Dermis blood vessel endothelial cell (primary cell): ENCODE results near the gene AOC1. TPM values are rescaled to one million over a fixed set of nuclear protein-coding genes. Genes with fewer than 3 reads are reported as not detected.
"Not testable (repeated sequence)": the region's sequence is repeated elsewhere in the genome, so short reads cannot be mapped to it uniquely, and the experiment has no call there.

Source experiments
- DNase-seq: peaks from one replicate; pipeline ENCODE4 v3.0.0; 2010
- total RNA-seq: library from RNA; depleted of rRNA; stranded (reverse); fragments of >200 nt; gene quantifications from 2 replicates; pipeline ENCODE4 v1.2.3, GENCODE V29; 2014

AOC1 gene
- not detected in 2 replicates for total RNA-seq

GRCh38 chr7:150852371-150852905 lies at the start of gene AOC1:
Gene AOC1 (plus strand): TSS chr7:150852517. CDS start chr7:150856471, 3,954 bp downstream.
- no peak for DNase-seq

DNA sequence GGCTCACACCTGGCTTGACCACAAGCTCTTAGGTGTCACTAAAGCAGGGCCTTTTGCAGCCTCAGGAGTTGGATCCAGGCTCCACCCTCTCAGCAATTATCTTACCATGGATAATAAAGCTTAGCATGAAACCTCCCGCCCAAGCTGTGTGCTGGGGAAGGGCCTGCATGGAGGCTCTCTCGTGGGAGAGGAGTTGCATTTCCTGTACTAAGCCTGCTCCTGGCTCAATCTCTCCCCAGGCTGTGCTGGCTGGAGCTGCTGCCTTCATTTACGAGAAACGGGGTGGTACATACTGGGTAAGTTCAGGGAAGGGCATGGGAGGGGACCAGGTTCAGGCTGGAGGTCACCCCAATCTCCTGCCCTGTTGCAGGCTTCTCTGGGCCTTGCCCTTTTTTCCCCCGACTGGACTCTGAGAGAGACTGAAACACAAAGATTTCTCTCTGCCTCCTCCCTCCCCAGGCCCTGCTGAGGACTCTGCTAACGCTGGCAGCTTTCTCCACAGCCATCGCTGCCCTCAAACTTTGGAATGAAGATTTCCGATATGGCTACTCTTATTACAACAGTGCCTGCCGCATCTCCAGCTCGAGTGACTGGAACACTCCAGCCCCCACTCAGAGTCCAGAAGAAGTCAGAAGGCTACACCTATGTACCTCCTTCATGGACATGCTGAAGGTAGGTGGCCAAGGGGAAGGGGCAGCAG lies 49.0 kb upstream of the AOC1 start:
- DNase-seq, result no peak

GRCh38 chr7:150804802-150805201 lies 47.5 kb upstream of the AOC1 start:
- DNase-seq, result no peak

DNA sequence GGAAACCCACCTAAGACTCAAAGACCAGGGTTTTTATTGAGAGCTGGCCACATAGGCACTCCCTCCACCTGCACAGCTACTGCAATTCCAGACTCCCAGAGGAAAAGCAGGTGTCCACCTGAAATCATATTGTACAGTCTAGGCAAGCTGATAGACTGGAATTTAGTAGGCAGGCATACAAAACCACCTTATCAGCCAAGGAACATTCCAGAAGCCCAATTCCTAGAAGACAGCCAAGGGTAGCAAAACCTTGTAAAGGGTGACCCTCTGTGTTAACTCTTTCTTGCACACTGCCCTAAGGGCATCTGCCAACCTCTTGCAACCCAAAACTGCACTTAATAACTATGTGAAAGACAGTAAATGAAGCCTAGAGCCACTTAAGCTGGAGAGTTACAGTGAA lies 46.5 kb upstream of the AOC1 start:
- no peak for DNase-seq

GRCh38 chr7:150806454-150806853 lies 45.9 kb upstream of the AOC1 start:
- DNase-seq, result no peak

GRCh38 chr7:150806863-150807262 lies 45.5 kb upstream of the AOC1 start:
- DNase-seq, result no peak

DNA sequence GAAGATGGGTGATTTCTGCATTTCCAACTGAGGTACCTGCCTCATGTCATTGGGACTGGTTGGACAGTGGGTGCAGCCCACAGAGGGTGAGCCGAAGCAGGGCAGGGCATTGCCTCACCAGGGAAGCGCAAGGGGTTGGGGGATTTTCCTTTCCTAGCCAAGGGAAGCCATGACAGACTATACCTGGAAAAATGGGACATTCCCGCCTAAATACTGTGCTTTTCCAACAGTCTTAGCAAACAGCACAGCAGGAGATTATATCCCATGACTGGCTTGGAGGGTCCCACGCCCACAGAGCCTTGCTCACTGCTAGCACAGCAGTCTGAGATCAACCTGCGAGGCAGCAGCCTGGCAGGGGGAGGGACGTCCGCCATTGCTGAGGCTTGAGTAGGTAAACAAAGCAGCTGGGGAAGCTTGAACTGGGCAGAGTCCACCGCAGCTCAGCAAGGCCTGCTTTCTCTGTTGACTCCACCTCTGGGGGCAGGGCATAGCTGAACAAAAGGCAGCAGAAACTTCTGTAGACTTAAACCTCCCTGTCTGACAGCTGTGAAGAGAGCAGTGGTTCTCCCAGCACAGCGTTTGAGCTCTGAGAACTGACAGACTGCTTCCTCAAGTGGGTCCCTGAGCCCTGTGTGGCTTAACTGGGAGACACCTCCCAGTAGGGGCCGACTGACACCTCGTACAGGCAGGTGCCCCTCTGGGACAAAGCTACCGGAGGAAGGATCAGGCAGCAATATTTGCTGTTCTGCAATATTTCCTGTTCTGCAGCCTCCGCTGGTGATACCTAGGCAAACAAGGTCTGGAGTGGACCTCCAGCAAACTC lies 44.5 kb upstream of the AOC1 start:
- not testable (repeated sequence) for DNase-seq

GRCh38 chr7:150814328-150815001 lies 37.9 kb upstream of the AOC1 start:
- DNase-seq, result no peak

DNA sequence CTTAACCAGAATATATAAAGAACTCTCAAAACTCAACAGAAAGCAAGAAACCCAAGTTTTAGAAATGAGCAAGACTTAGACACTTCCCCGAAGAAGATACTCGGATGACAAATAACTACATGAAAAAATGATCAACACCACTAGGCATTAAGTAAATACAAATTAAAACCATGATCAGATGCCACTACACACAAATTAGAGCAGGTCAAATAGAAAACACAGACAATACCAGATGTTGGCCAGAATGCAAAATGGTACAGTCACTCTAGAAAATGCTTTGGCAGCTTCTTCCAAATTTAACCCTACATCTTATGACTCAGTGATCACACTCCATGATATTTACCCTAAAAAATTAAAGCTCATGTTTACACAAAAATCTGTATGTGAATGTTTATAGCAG lies 33.3 kb upstream of the AOC1 start:
- DNase-seq, result no peak

DNA sequence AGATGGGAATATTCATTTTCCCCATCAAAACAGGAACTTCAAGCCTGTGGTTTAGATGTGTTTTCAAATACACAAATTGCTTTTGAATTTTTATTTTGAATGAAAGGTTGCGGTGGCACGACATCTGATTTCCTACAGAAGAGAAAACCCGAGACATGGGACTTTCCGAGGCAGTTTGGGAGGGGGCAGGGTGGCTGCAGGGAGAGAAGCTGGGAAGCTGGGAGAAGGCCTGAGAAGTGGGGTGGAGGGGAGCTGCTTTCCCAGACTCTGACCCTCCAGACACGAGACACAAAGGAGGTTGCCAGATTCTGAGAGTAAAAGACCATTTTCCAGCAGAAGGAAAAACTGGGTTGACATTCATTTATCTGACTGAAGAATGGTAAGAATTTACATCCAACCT lies 32.2 kb upstream of the AOC1 start:
- no peak for DNase-seq

DNA sequence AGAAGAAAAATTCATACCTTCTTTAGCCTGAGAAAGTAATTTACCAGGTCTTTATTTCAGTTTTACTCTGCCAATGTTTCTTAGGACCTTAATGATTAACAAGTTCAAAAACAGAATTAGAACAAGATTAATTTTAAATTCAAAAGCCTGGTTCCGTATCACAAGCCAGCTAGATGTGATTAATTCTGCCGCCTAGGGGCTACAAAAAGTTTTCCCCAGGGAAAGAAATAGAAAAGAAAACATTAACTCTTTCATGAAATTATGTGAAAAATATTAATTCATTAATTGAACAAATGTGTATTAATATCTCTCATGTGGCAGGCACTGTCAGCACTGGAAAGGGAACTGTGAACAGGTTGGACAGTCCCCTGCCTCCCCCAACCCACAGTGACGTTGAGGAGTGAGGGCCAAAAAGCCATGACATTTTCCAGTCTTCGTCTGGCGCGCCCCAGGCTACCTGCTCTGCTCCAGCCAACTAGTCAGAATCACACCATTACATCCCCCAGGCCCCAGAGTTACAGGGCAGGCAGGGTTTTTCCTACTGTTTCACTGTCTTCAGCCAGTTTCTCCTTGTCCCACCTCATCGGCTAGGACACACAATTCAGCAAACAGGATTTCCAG lies 31.6 kb upstream of the AOC1 start:
- no peak for DNase-seq

- DNase-seq, result no peak
Observed at GRCh38 chr7:150823043-150823442, 29.3 kb upstream of the AOC1 start.

DNA sequence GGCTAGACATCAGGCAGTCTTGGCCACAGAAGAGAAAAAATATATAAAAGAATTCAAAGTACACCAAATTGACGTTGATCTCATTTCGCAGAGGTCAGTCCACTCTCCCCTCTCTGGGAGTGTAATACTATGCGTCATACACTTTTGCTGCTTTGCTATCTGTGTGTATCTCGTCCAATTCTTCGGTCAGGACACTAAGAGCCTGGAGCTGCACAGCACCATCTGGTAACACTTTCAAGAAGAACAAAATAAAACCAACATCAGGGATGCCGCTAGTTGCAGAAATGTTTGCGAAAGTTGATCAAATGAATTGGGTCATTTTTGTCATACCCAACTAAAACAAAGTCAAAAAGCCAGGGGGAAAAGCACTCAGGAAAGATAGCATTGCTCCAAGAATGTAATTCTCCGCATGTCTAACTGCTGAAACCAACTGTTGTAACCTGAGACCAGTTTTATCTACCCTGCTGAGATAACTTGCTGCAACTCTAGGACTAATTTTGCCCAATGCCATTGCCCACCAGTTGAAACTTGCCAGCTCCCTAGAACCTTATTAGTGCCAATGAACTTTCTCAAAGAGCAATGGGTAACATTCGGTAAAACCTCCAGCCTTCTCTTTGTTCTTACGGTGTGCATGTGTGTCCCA lies 28.7 kb upstream of the AOC1 start:
- no peak for DNase-seq

GRCh38 chr7:150824379-150825177 lies 27.7 kb upstream of the AOC1 start:
- DNase-seq, result no peak

DNA sequence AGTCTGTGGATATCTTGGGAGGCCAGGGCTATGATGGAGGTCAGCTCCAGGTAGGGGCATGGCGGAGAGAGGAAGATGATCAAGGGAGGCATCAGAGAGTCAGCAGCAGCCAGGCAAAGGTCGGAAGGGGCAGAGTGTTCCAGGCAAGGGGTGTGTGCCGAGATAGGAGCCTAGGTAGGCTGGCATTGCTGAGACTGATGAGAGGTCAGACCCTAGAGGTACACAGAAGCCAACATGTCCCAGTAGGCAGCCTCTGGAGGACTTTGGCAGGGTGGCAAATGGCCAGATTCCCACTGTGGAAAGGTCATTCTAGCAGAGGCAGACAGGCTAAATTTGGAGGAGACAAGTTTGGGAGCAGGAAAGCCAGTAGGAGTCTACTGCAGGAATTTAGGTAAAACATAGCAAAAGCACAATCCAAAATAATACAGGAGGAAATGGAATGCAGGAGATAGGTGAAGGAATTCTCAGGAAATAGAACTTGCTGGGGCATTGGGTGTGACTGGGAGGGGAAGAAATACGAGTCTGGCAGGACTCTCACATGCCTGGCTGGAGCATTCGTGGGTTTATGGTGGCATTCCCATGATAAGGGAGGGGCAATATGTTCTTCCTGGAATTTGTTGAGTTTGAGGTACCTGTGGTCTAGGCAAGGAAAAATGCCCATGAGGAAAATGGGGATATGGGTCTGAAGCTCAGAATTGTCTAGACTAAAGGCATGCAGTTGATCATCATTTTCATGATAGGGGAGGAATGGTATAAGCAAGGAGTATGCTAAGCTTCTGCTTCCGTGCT lies 26.1 kb upstream of the AOC1 start:
- DNase-seq, result no peak

- DNase-seq, result no peak
Observed at GRCh38 chr7:150828384-150828783, 23.9 kb upstream of the AOC1 start.

GRCh38 chr7:150829426-150829825 lies 22.9 kb upstream of the AOC1 start:
- DNase-seq, result no peak

DNA sequence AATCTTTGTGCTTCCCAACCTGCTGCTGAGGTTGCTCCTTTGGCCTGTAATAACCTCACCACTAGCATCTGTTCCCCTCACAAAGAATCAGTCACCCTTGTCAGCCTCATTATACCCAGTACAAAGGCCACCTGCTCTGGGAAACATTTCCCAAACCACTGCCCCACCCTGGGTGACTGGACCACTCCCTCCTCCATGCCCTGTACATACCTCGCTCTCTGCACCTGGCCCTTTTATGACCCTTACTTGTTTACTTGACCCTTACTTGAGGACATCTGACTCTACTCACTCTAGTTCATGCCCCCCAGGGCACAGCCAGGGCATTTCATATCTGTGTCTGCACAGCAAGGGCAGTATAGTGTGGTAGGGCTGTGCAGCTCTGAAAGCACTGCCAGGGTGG lies 21.4 kb upstream of the AOC1 start:
- no peak for DNase-seq

DNA sequence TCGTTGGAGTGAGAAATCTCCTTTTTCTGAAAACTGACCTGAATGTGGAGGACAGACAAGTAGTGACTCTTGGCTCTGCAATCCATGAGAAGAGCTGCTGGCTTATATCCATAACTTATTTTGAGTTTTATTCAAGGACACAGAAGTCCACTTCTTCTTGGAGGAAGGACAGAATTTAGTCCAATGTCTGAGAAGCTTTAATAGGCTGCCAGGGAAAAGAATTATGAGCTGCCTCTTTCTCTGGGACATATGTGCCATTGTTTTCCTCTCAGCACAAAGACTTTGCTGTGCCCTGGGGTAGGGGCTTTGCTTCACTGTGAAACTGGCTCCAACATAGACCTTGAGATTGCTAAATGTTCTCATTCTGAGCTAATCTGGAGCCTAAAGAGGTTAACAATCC lies 20.5 kb upstream of the AOC1 start:
- DNase-seq, result no peak

GRCh38 chr7:150835019-150835418 lies 17.3 kb upstream of the AOC1 start:
- no peak for DNase-seq
